ENCODE results near the gene QRFPR.

DNA sequence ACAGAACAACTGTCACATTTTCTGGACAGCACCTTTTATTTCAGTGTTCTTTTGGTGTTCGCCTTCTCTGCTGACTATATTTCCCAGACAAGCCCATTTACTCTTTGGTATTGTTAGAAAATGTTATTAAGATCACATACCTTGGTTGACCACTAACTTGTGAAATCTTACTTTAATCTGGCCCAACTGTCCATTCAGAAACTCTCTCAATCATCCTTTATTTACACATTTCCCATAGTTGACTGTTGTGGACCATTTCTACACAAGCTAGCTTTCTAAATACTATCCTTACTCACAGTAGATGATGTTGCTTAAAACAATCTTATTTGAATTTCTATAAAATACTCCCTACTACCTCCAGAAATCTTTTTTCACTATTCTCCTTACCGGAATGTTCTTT is 64.7 kb downstream of the QRFPR start:
- TF ChIP-seq CTCF (IDR thresholded peaks at IDR 0.05) (no peak), POLR2A (IDR thresholded peaks at IDR 0.05) (no peak)
